Cardiac fibroblast (primary cell): Measurements from ENCODE around the gene CDC123.

ENCODE experiments used
- DNase-seq, 2 donors: peaks; one replicate each; pipeline versions ENCODE4 v3.0.0 to v3.0.0-alpha.2; 2010; ENCODE audit warnings: low read depth in 2 of 2
- H3K4me3 ChIP-seq, 2 donors: replicated peaks in 1 of 2; 1 replicate in 1 of 2; 2 replicates in 1 of 2; pipeline ENCODE4 v1.5.1; 2011; ENCODE audit warnings: low read depth in 2 of 2, low read length in 2 of 2, mild to moderate bottlenecking in 2 of 2, moderate library complexity in 1 of 2
- TF ChIP-seq, protein P1 (sequence below): IDR thresholded peaks from one replicate; pipeline ENCODE4 v1.5.1; 2011; ENCODE audit warnings: low read depth, mild to moderate bottlenecking, low read length, inconsistent platforms

The CDC123 gene

GRCh38 chr10:12180221-12180974, 15.6 kb upstream of the CDC123 start:
- no peak for DNase-seq
- TF ChIP-seq, protein P1, sequence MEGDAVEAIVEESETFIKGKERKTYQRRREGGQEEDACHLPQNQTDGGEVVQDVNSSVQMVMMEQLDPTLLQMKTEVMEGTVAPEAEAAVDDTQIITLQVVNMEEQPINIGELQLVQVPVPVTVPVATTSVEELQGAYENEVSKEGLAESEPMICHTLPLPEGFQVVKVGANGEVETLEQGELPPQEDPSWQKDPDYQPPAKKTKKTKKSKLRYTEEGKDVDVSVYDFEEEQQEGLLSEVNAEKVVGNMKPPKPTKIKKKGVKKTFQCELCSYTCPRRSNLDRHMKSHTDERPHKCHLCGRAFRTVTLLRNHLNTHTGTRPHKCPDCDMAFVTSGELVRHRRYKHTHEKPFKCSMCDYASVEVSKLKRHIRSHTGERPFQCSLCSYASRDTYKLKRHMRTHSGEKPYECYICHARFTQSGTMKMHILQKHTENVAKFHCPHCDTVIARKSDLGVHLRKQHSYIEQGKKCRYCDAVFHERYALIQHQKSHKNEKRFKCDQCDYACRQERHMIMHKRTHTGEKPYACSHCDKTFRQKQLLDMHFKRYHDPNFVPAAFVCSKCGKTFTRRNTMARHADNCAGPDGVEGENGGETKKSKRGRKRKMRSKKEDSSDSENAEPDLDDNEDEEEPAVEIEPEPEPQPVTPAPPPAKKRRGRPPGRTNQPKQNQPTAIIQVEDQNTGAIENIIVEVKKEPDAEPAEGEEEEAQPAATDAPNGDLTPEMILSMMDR = no peak
- no peak overlapping the region for H3K4me3 ChIP-seq

DNA sequence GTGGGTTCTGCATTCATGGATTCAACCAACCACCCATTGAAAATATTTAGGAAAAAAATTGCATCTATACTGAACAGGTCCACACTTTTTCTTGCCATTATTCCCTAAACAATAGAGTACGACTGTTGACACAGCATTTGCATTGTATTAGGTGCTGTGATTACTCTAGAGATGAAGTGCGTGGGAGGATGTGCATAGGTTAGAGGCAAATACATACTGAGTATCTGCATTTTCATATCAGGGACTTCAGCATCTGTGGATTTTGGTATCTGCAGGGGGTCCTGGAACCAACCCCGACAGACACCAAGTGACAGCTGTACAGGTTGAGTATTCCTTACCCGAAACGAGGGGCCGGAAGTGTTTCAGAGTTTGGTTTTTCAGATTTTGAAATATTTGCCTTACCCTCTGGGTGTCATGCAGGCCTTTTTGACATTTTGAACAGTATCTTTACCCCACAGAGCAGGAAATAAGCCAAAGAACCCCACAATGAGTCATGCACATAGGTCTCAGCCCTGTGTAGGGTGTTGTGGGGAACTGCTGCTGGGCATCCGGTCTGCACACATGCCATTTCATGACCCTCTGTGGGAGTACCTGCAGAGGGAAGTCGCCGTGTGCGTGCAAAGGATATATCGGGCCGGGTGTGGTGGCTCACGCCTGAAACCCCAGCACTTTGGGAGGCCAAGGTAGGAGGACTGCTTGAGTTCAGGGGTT, 14.8 kb upstream of the CDC123 start:
- no peak overlapping the region for H3K4me3 ChIP-seq
- TF ChIP-seq, protein P1 = no peak
- DNase-seq = peak; percentile 7 to 33

DNA sequence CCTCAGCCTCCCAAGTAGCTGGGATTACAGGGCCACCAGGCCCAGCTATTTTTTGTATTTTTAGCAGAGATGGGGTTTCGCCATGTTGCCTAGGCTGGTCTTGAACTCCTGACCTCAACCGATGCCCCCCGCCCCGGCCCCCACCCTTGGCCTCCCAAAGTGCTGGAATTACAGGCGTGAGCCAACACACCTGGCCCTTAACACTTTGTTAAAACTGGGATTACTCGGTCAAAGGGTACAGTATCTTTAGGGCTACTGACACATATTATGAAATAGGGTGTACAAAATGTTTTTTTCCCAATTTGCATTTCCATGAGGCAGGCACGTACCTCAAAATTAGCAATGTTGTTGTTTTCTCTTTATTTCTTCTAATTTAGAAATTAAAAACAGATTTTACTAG, 11.8 kb upstream of the CDC123 start:
- no peak for DNase-seq
- TF ChIP-seq, protein P1 = no peak
- no peak overlapping the region for H3K4me3 ChIP-seq

GRCh38 chr10:12186323-12186722, 9.7 kb upstream of the CDC123 start:
- TF ChIP-seq, protein P1 = no peak
- DNase-seq = no peak
- H3K4me3 ChIP-seq = no peak overlapping the region

DNA sequence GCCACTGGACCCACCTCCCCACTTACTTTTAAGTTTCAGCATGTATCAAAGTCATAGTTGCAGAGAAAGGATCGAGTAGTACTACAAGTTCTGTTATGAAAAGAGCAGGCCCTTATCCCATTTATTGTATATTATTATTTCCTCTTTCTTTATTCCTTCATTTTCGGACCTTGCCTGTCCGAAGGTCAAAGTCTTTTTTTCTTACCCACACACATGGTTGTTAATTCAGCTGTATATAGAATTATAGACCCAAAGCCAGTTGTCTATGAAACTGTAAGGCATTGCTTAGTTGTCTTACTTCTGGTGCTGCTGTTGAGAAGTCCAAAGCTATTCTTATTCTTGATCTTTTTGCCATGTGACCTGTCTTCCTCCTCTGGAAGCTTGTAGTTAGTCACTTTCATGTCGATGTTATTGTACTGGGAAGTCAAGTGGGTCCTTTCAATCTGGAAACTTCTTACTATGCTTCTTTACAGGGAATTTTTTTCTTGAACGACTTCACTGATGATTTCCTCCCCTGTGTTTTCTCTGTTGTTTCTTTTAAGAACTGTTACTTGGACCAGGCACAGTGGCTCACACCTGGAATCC, 8.6 kb upstream of the CDC123 start:
- no peak for DNase-seq
- no peak overlapping the region for H3K4me3 ChIP-seq
- TF ChIP-seq, protein P1 = no peak

DNA sequence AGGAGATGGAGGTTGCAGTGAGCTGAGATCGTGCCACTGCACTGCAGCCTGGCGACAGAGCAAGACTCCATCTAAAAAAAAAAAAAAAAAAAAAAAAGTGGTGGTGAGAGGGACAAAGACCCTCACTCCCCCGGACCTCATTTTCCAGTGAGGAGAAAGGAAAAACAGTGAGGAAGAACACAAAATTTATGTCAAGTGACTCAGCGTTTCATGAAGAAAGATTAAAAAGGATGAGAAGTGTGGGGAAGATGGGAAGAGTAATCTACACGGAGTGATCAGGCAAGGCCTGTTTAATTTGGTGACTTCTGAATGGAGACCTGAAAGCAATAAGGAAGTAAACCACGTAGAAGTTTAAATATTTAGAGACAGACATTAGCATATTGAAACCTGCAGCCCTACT, 7.3 kb upstream of the CDC123 start:
- no peak for DNase-seq
- H3K4me3 ChIP-seq = no peak overlapping the region
- TF ChIP-seq, protein P1 = no peak
